Measurements from ENCODE around the gene CEP192. TPM values are rescaled to one million over a fixed set of nuclear protein-coding genes. Genes with fewer than 3 reads are reported as not detected.

CEP192 gene
- total RNA-seq, 1 donor from 2014 or later, result 37.5 TPM

DNA sequence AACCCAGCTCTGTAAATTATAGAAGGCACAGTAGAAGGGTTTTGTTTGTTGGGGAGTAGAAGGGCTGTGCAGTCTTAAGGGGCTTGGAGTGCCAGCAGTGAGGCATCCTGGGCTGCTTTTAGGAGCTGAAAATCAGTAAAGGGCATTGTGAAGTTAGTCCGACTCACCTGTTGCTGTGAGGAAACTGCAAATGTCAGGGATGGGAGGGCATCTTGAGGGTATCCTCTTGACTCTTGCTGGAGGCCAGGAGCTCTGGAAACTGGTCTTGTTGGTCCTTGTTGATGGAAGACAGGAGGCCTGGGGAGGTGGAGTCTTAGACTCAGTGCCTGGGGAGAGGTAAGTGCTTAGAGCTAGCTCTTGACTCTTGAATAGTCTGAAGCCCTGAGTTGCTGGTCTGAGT lies 14.1 kb downstream of the CEP192 start:
- Mint-ChIP-seq H3K4me3 (no peak overlapping the region), H3K36me3 (peaks cover 3% of the 10 kb centered on the region), H3K4me1 (ENCODE audit: unreplicated experiment) (no peaks in the 10 kb centered on the region), H3K27ac (no peak overlapping the region), H3K27me3 (no peaks in the 10 kb centered on the region), H3K9me3 (no peaks in the 10 kb centered on the region)
- TF ChIP-seq CTCF (conservative IDR thresholded peaks at IDR 0.05), result no peak
- no peak for DNase-seq (ENCODE audit: extremely low spot score, unreplicated experiment)

DNA sequence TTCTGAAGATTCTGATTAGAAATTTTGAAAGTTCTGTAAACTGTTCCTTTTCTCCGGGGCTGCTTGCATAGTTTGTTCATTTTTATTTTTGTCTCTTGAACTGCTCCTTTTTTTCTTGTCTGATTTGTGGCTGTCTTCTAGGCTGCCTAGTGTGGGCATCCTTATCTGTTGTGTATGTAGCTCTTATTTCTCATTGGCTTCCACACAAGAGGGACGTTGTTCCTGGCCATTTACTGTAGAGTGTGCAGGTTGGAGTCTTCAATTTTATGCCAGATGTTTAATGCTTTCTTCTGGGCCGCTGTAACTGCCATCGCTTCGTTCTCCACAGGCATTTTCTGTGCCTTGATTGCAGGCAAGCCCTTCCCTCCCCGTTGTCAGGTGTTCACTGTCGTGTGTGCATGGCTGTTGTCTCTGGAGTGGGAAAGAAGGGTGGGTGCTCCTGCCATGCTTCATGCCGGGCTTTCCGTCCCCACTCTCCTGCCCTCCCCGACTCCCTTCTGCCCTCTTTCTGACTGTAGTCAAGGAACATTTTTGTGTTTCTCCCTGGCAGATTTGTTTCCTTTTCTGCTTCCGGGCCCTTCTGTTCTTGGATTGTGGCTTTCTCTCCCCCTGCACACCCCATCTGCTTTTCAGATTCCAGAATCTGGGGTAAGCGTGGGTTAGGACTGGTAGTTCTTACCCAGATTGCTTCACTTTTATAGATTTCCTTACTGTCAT lies 15.5 kb downstream of the CEP192 start:
- DNase-seq (ENCODE audit: extremely low spot score, unreplicated experiment), result no peak
- Mint-ChIP-seq H3K36me3 (peaks cover 3% of the 10 kb centered on the region), H3K27ac (no peak overlapping the region), H3K27me3 (no peaks in the 10 kb centered on the region), H3K4me3 (no peak overlapping the region), H3K4me1 (ENCODE audit: unreplicated experiment) (no peaks in the 10 kb centered on the region), H3K9me3 (no peaks in the 10 kb centered on the region)
- TF ChIP-seq CTCF (conservative IDR thresholded peaks at IDR 0.05), result no peak

DNA sequence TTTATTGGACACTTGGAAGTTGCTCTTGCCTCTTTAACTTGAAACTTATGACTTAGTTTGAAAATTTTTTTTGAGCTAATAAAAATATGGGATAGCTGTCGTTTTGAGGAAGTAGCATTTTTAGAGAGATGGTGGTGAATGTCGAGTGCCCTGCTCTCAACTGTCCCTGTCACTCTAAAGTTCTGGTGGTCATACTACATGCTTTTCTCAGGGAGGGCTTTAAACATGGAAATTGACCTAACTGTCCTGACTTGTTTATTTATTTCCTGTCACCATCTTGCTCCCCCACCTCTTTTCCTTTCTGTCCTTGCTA lies 16.0 kb downstream of the CEP192 start:
- Mint-ChIP-seq H3K27me3 (no peaks in the 10 kb centered on the region), H3K4me3 (no peak overlapping the region)

DNA sequence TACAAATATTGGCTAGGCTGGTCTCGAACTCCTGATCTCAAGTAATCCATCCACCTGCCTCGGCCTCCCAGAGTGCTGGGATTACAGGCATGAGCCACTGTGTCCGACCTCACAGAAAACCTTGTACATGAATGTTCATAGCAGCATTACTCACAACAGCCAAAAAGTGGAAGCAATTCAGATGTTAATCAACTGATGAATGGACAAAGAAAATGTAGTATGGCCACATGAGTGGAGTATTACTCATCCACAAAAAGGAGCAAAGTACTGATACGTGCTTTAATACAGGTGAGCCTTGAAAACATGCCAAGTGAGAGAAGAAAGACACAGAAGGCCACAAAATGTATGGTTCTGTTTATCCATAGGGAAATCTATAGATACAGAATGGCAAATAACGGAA lies 20.6 kb downstream of the CEP192 start:
- no peaks in the 10 kb centered on the region for H3K9me3 Mint-ChIP-seq
- no peak for TF ChIP-seq CTCF (conservative IDR thresholded peaks at IDR 0.05)
- H3K27ac Mint-ChIP-seq, result no peak overlapping the region
- H3K27me3 Mint-ChIP-seq, result no peaks in the 10 kb centered on the region
- no peaks in the 10 kb centered on the region for H3K4me1 Mint-ChIP-seq (ENCODE audit: unreplicated experiment)
- DNase-seq (ENCODE audit: extremely low spot score, unreplicated experiment), result no peak
- no peak overlapping the region for H3K4me3 Mint-ChIP-seq
- H3K36me3 Mint-ChIP-seq, result peaks cover 22% of the 10 kb centered on the region

More for the DNA sequence above, 16.0 kb downstream of the CEP192 start:
- H3K27ac Mint-ChIP-seq, result no peak overlapping the region
- no peak for DNase-seq (ENCODE audit: extremely low spot score, unreplicated experiment)
- H3K4me1 Mint-ChIP-seq (ENCODE audit: unreplicated experiment), result no peaks in the 10 kb centered on the region
- H3K36me3 Mint-ChIP-seq, result peaks cover 3% of the 10 kb centered on the region
- H3K9me3 Mint-ChIP-seq, result no peaks in the 10 kb centered on the region
- no peak for TF ChIP-seq CTCF (conservative IDR thresholded peaks at IDR 0.05)

DNA sequence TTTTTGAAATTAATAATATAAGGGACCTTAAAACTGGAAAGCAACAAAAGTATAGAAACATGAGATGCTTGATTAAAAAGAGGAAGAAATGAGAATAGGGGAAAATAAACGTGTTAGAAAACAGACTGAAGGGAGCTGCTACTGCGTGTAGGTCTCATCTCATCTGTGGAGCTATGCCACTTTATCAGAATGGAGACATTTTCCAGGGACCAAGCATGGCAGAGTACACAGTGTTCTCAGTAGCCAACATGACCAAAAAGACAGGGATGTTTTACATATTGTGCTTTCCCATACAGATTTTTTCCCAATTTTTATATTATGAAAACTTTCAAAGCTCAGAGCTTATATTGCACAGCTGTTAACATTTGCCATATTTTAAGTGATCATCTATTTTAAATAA lies 23.1 kb downstream of the CEP192 start:
- no peak overlapping the region for H3K27ac Mint-ChIP-seq
- DNase-seq (ENCODE audit: extremely low spot score, unreplicated experiment), result no peak
- no peaks in the 10 kb centered on the region for H3K9me3 Mint-ChIP-seq
- H3K4me1 Mint-ChIP-seq (ENCODE audit: unreplicated experiment), result no peaks in the 10 kb centered on the region
- no peaks in the 10 kb centered on the region for H3K27me3 Mint-ChIP-seq
- no peak for TF ChIP-seq CTCF (conservative IDR thresholded peaks at IDR 0.05)
- H3K4me3 Mint-ChIP-seq, result no peak overlapping the region
- peaks cover 31% of the 10 kb centered on the region for H3K36me3 Mint-ChIP-seq

GRCh38 chr18:13014818-13015217 lies 23.7 kb downstream of the CEP192 start:
- Mint-ChIP-seq H3K27ac (no peak overlapping the region), H3K36me3 (peaks cover 31% of the 10 kb centered on the region), H3K4me3 (no peak overlapping the region), H3K4me1 (ENCODE audit: unreplicated experiment) (no peaks in the 10 kb centered on the region), H3K9me3 (no peaks in the 10 kb centered on the region), H3K27me3 (no peaks in the 10 kb centered on the region)
- TF ChIP-seq CTCF (conservative IDR thresholded peaks at IDR 0.05), result no peak
- no peak for DNase-seq (ENCODE audit: extremely low spot score, unreplicated experiment)
